Gastroesophageal sphincter (tissue), 3 donors: ENCODE results near the gene AMPD2.
"Not testable (repeated sequence)": the region's sequence is repeated elsewhere in the genome, so short reads cannot be mapped to it uniquely, and the experiment has no call there.

Experiments
- EP300 ChIP-seq: sonication (generic); formaldehyde crosslinking; IDR thresholded peaks from one replicate; pipeline ENCODE4 v1.6.1; 2017; ENCODE audit warnings: antibody characterized with exemption, mild to moderate bottlenecking
- POLR2A ChIP-seq, 2 donors: fragments of 450-650 bp; IDR thresholded peaks; one replicate each; pipeline ENCODE4 v1.6.1; 2017; ENCODE audit warnings: antibody characterized with exemption in 2 of 2, mild to moderate bottlenecking in 2 of 2, moderate library complexity in 1 of 2
- TF ChIP-seq, protein P1 (sequence below), 4 experiments: fragments of 200-600 bp in 2 of 4; fragments of 450-650 bp in 2 of 4; sonication (generic) in 1 of 4; IDR thresholded peaks; one replicate each; pipeline ENCODE4 v1.5.1; 2017 to 2019; ENCODE audit warnings: antibody characterized with exemption in 4 of 4, mild to moderate bottlenecking in 2 of 4, moderate library complexity in 2 of 4

- TF ChIP-seq POLR2A (IDR thresholded peaks at IDR 0.05); EP300: not testable (repeated sequence)
- TF ChIP-seq, protein P1, sequence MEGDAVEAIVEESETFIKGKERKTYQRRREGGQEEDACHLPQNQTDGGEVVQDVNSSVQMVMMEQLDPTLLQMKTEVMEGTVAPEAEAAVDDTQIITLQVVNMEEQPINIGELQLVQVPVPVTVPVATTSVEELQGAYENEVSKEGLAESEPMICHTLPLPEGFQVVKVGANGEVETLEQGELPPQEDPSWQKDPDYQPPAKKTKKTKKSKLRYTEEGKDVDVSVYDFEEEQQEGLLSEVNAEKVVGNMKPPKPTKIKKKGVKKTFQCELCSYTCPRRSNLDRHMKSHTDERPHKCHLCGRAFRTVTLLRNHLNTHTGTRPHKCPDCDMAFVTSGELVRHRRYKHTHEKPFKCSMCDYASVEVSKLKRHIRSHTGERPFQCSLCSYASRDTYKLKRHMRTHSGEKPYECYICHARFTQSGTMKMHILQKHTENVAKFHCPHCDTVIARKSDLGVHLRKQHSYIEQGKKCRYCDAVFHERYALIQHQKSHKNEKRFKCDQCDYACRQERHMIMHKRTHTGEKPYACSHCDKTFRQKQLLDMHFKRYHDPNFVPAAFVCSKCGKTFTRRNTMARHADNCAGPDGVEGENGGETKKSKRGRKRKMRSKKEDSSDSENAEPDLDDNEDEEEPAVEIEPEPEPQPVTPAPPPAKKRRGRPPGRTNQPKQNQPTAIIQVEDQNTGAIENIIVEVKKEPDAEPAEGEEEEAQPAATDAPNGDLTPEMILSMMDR (IDR thresholded peaks at IDR 0.05): not testable (repeated sequence)
These were observed 41.0 kb downstream of the AMPD2 start for GRCh38 chr1:109660691-109661026.
